Activated T-helper 1 cell treated with anti-CD3 and anti-CD28 coated beads, Interleukin-2, amount 50 U/mL, for 16 hours (primary cell): ENCODE measurements around the gene F8A2.
"Not testable (repeated sequence)": the region's sequence is repeated elsewhere in the genome, so short reads cannot be mapped to it uniquely, and the experiment has no call there.

Experiments used
- DNase-seq, 2 donors: peaks; one replicate each; pipeline ENCODE4 v3.0.0-alpha.2; 2020; ENCODE audit warnings: low read depth in 1 of 2, low spot score in 1 of 2

F8A2 gene

GRCh38 chrX:155381843-155382528 lies at the start of gene F8A2:
F8A2 (plus strand) TSS chrX:155382095; CDS start chrX:155382115, 20 bp downstream.
- DNase-seq, result not testable (repeated sequence)

- no peak for DNase-seq
Measured at GRCh38 chrX:155333544-155334100, 48.3 kb upstream of the F8A2 start.

GRCh38 chrX:155334486-155335336 lies 47.2 kb upstream of the F8A2 start, which contains the start of gene CLIC2:
CLIC2 (minus strand) TSS chrX:155334614; CDS start chrX:155334427, 187 bp downstream.
- no peak for DNase-seq

- not testable (repeated sequence) for DNase-seq
Measured at GRCh38 chrX:155335337-155335712, 46.6 kb upstream of the F8A2 start.

- not testable (repeated sequence) for DNase-seq
Measured at GRCh38 chrX:155345689-155346088, 36.2 kb upstream of the F8A2 start.

GRCh38 chrX:155349448-155349847 lies 32.4 kb upstream of the F8A2 start:
- DNase-seq, result not testable (repeated sequence)

- DNase-seq, result not testable (repeated sequence)
Measured at GRCh38 chrX:155363712-155364111, 18.2 kb upstream of the F8A2 start.

- not testable (repeated sequence) for DNase-seq
Measured at GRCh38 chrX:155373777-155374458, 8.0 kb upstream of the F8A2 start.

- not testable (repeated sequence) for DNase-seq
Measured at GRCh38 chrX:155379802-155380201, 2.1 kb upstream of the F8A2 start.

- not testable (repeated sequence) for DNase-seq
Measured at GRCh38 chrX:155382529-155382967, 653 bp downstream of the F8A2 start.

- DNase-seq, result no peak
Measured at GRCh38 chrX:155389634-155390033, 7.7 kb downstream of the F8A2 start.

GRCh38 chrX:155394747-155395276 lies 12.9 kb downstream of the F8A2 start:
- DNase-seq, result not testable (repeated sequence)

- no peak for DNase-seq
Measured at GRCh38 chrX:155406429-155406828, 24.5 kb downstream of the F8A2 start.

GRCh38 chrX:155417769-155418168 lies 35.9 kb downstream of the F8A2 start:
- no peak for DNase-seq
